IPS DF 6.9 (cell line): Measurements from ENCODE around the gene C9orf40.

Experiments
- DNase-seq: peaks from one replicate; pipeline ENCODE4 v3.0.0-alpha.2; 2013; ENCODE audit warnings: low read depth, low spot score
- H3K27ac ChIP-seq: one replicate; pipeline ENCODE4 v1.5.1; 2013; ENCODE audit warnings: low read length, control low read depth
- H3K27me3 ChIP-seq: 2 replicates; pipeline ENCODE4 v1.6.1; 2013; ENCODE audit warnings: mild to moderate bottlenecking, low read length; ENCODE audit not compliant: control insufficient read depth, insufficient read depth
- H3K36me3 ChIP-seq: 2 replicates; pipeline ENCODE4 v1.6.1; 2013; ENCODE audit warnings: low read length; ENCODE audit not compliant: control insufficient read depth, insufficient read depth
- H3K4me1 ChIP-seq: 2 replicates; pipeline ENCODE4 v1.6.1; 2013; ENCODE audit warnings: low read length; ENCODE audit not compliant: control insufficient read depth, insufficient read depth
- H3K4me3 ChIP-seq: 2 replicates; pipeline ENCODE4 v1.5.1; 2013; ENCODE audit warnings: mild to moderate bottlenecking, low read length
- H3K9me3 ChIP-seq: 2 replicates; pipeline ENCODE4 v1.6.1; 2013; ENCODE audit warnings: low read length, inconsistent platforms; ENCODE audit not compliant: control insufficient read depth, insufficient read depth
- WGBS: extraction: QIAGEN DNeasy Blood & Tissue Kit; methylation state at CpG from one replicate; pipeline ENCODE4 v1.1.7; 2013; ENCODE audit warnings: mixed read lengths, missing lambda C conversion rate; ENCODE audit not compliant: insufficient read length, insufficient coverage; 5-methylcytosine and 5-hydroxymethylcytosine counted together

C9orf40 gene

DNA sequence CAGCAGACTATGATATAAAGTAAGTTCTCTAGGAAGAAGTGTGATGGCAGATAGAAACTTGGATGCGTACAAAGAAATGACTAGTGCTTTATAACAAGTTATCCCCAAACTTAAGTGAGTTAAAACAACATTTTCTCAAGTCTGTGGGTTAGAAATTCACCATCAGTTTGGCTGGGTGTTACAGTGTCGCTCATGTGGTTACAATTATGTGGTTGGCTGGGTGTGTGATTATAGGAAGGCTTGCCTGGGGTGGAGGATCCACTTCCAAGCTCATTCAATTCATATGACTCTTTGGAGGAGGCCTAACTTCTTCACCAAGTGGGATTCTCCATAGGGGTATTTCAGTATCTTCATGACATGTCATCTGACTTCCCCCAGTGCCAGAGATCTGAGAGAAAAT is 10.3 kb upstream of the C9orf40 start:
- WGBS, result no CpG with 5 or more reads among the region's 2 CpGs

GRCh38 chr9:74961496-74961895 is 8.8 kb upstream of the C9orf40 start:
- H3K27ac ChIP-seq, result no peak overlapping the region
- no peaks in the 10 kb centered on the region for H3K4me1 ChIP-seq
- no peak for DNase-seq
- H3K9me3 ChIP-seq, result no peaks in the 10 kb centered on the region; the same call in 1 of the 2 replicates
- no peaks in the 10 kb centered on the region for H3K36me3 ChIP-seq
- no peak overlapping the region for H3K4me3 ChIP-seq
- no peaks in the 10 kb centered on the region for H3K27me3 ChIP-seq
- WGBS, result no CpG with 5 or more reads among the region's 1 CpG

More for the DNA sequence above, 10.3 kb upstream of the C9orf40 start:
- DNase-seq, result no peak
- no peaks in the 10 kb centered on the region for H3K4me1 ChIP-seq
- no peak overlapping the region for H3K4me3 ChIP-seq
- H3K27me3 ChIP-seq, result no peaks in the 10 kb centered on the region
- H3K36me3 ChIP-seq, result no peaks in the 10 kb centered on the region
- no peak overlapping the region for H3K27ac ChIP-seq
- no peaks in the 10 kb centered on the region; the same call in 1 of the 2 replicates for H3K9me3 ChIP-seq

DNA sequence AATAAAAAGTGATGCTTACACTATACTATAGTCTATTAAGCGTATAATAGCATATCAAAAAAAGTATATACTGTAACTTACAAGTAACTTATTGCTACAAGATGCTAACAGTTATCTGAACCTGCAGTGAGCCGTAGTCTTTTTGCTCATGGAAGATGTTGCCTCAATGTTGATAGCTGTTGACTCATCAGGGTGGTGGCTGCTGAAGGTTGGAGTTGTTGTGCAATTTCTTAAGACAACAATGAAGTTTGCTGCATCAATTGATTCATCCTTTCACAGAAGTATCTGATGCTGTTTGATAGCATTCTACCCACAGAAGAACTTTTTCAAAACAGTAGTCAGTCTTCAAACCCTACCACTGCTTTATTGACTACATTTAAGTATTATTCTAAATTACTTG is 7.8 kb upstream of the C9orf40 start:
- no peaks in the 10 kb centered on the region; the same call in 1 of the 2 replicates for H3K9me3 ChIP-seq
- no peak for DNase-seq
- WGBS, result no CpG with 5 or more reads among the region's 2 CpGs

GRCh38 chr9:74958587-74958986 is 5.9 kb upstream of the C9orf40 start:
- Histone ChIP-seq H3K4me1 (no peaks in the 10 kb centered on the region), H3K36me3 (no peaks in the 10 kb centered on the region), H3K27me3 (no peaks in the 10 kb centered on the region), H3K27ac (no peak overlapping the region), H3K9me3 (no peaks in the 10 kb centered on the region; the same call in 1 of the 2 replicates), H3K4me3 (no peak overlapping the region)
- no peak for DNase-seq

More for the DNA sequence above, 7.8 kb upstream of the C9orf40 start:
- Histone ChIP-seq H3K27ac (no peak overlapping the region), H3K36me3 (no peaks in the 10 kb centered on the region), H3K27me3 (no peaks in the 10 kb centered on the region), H3K4me1 (no peaks in the 10 kb centered on the region), H3K4me3 (no peak overlapping the region)

DNA sequence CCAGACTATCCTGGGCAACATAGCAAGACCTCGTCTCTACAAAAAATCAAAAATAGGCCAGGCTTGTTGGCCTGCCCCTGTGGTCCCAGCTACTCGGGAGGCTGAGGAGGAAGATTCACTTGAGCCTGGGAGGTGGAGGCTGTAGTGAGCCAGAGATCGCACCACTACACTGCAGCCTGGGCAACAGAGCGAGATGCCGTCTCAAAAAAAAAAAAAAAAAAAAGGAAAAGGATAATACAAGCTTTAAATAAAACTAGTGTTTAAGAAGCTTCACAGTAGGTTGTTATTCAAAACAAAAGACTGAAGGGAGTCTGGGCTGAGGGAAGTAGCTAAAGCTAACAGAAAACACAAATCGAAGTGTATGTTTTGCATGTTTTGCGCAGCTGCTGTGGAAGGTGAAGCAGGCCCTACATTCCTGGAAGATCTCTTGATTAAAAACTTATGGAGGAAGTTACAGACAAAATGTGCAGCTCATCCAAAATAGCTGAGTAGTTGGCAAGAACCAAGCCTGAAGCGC is 581 bp upstream of the C9orf40 start:
- no CpG with 5 or more reads among the region's 8 CpGs for WGBS
- H3K4me3 ChIP-seq, result peak overlapping the region; percentile 51; the same call in 1 of the 2 replicates
- no peak overlapping the region for H3K27ac ChIP-seq
- H3K36me3 ChIP-seq, result no peaks in the 10 kb centered on the region
- no peak for DNase-seq
- no peaks in the 10 kb centered on the region for H3K9me3 ChIP-seq
- no peaks in the 10 kb centered on the region for H3K27me3 ChIP-seq
- H3K4me1 ChIP-seq, result no peaks in the 10 kb centered on the region

GRCh38 chr9:74951725-74952151 is 974 bp downstream of the C9orf40 start:
- no CpG with 5 or more reads among the region's 30 CpGs for WGBS
- H3K27ac ChIP-seq, result no peak overlapping the region
- H3K4me1 ChIP-seq, result no peaks in the 10 kb centered on the region
- no peaks in the 10 kb centered on the region for H3K36me3 ChIP-seq
- no peak for DNase-seq
- H3K4me3 ChIP-seq, result peak overlapping the region; percentile 51
- no peaks in the 10 kb centered on the region for H3K9me3 ChIP-seq
- H3K27me3 ChIP-seq, result no peaks in the 10 kb centered on the region

DNA sequence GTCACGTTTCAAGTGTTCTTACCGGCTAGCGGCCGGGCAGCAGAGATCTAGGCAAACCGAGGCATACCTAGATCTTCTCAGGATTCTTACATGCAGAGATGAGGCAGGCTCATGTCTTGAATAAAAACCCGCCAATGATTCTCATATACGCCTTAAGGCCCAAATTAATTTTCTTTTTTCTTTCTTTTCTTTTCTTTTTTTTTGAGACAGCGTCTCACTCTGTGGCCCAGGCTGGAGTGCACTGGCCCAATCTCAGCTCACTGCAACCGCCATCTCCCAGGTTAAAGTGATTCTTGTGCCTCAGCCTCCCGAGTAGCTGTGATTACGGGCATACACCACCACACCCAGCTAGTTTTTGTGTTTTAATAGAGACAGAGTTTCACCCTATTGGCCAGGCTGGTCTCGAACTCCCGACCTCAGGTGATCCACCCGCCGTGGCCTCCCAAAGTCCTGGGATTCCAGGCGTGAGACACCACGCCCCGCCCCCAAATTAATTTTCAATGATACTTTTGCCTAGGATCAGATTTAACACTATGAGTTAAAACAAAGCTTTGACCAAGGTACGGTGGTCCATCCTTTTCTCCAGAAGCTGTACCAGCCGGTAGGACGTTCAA is 1.5 kb downstream of the C9orf40 start:
- Histone ChIP-seq H3K27ac (no peak overlapping the region), H3K9me3 (no peaks in the 10 kb centered on the region), H3K27me3 (no peaks in the 10 kb centered on the region), H3K36me3 (no peaks in the 10 kb centered on the region), H3K4me1 (no peaks in the 10 kb centered on the region), H3K4me3 (peak overlapping the region; percentile 51; the same call in 1 of the 2 replicates)
- DNase-seq, result no peak
- no CpG with 5 or more reads among the region's 21 CpGs for WGBS

DNA sequence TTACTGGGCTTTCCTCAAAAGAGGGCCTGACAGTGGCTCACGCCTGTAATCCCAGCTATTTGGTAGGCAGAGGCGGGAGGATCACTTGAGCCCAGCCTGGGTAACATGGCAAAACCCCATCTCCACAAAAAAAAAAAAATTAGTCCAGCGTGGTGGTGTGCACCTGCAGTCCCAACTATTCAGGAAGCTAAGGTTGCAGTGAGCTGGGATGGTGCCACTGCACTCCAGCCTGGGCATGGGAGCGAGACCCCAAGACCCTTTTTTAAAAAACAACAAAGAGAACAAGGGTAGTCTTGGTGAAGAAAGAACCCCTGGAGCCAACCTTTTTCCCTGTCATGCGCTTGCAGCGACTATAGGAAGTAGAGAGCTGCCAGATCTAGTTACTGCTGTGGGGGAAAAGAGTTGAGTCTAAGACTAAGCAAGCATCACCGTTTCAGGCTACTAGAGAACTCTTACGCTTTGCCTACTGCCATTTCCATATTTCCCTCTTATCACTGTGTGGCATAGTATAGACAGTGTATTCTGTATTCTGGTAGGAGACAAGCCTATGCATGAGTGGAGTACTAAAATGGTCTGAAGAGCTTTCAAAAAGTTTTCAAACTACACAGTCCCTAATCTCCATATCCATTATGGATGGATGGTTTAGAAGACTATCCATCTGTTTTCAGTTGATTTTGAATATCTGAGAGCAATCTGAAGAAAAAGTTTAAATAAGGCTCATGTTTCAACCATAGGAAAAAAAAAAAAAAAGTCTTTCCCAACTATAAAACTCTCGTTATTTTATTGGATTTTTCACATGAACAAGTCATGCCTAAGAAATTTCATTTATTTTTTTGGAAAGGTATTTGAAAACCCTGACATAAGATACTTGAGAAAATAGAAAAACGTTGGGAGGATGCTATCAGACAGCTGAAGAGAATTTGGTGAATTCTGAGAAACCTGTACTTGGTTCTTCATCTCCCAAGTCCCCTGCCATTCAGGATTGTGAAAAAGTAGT is 2.6 kb downstream of the C9orf40 start:
- Histone ChIP-seq H3K4me1 (no peaks in the 10 kb centered on the region), H3K27me3 (no peaks in the 10 kb centered on the region), H3K36me3 (no peaks in the 10 kb centered on the region), H3K27ac (no peak overlapping the region), H3K9me3 (no peaks in the 10 kb centered on the region), H3K4me3 (no peak overlapping the region)
- DNase-seq, result no peak
- WGBS, result no CpG with 5 or more reads among the region's 10 CpGs

- no peak overlapping the region for H3K4me3 ChIP-seq
- WGBS, result no CpG with 5 or more reads among the region's 2 CpGs
- no peak for DNase-seq
- no peak overlapping the region for H3K27ac ChIP-seq
- no peaks in the 10 kb centered on the region for H3K36me3 ChIP-seq
- no peaks in the 10 kb centered on the region for H3K4me1 ChIP-seq
- H3K27me3 ChIP-seq, result no peaks in the 10 kb centered on the region
- no peaks in the 10 kb centered on the region for H3K9me3 ChIP-seq
These were observed 3.8 kb downstream of the C9orf40 start for GRCh38 chr9:74948937-74949336.

GRCh38 chr9:74946686-74947085 is 6.0 kb downstream of the C9orf40 start:
- Histone ChIP-seq H3K27me3 (no peaks in the 10 kb centered on the region), H3K27ac (no peak overlapping the region), H3K9me3 (no peaks in the 10 kb centered on the region), H3K4me1 (no peaks in the 10 kb centered on the region), H3K36me3 (no peaks in the 10 kb centered on the region), H3K4me3 (no peak overlapping the region)
- no peak for DNase-seq
